Osteoblast (primary cell): Measurements from ENCODE around the gene ACTG1. TPM values are rescaled to one million over a fixed set of nuclear protein-coding genes. Genes with fewer than 3 reads are reported as not detected.

ENCODE experiments used
- DNase-seq: peaks from one replicate; pipeline ENCODE4 v3.0.0; 2011; ENCODE audit warnings: low spot score, mixed read lengths; ENCODE audit not compliant: insufficient read length; ENCODE audit errors: missing footprints
- H2AFZ ChIP-seq: 2 replicates; pipeline ENCODE4 v1.6.0; 2011; ENCODE audit warnings: mild to moderate bottlenecking, low read length
- H3K27ac ChIP-seq: 2 replicates; pipeline ENCODE4 v1.5.1; 2011; ENCODE audit warnings: mild to moderate bottlenecking, low read depth, low read length, moderate library complexity
- H3K27me3 ChIP-seq: 2 replicates; pipeline ENCODE4 v1.6.0; 2012; ENCODE audit warnings: mild to moderate bottlenecking, control low read depth, inconsistent platforms, low read length, moderate library complexity; ENCODE audit not compliant: insufficient read depth
- H3K36me3 ChIP-seq: 2 replicates; pipeline ENCODE4 v1.5.1; 2011; ENCODE audit warnings: mild to moderate bottlenecking, low read length, control low read depth, moderate library complexity; ENCODE audit not compliant: insufficient read depth
- H3K4me1 ChIP-seq: 2 replicates; pipeline ENCODE4 v1.5.1; 2011; ENCODE audit warnings: mild to moderate bottlenecking, low read length, control low read depth, moderate library complexity; ENCODE audit not compliant: insufficient read depth
- H3K4me2 ChIP-seq: 2 replicates; pipeline ENCODE4 v1.6.0; 2011; ENCODE audit warnings: mild to moderate bottlenecking, low read length; ENCODE audit not compliant: insufficient read depth
- H3K4me3 ChIP-seq: fragments of 200-600 bp; sonication (generic); 3 replicates; pipeline ENCODE4 v1.5.1; 2012; ENCODE audit warnings: mild to moderate bottlenecking, low read length, inconsistent platforms; ENCODE audit not compliant: insufficient read depth
- H3K79me2 ChIP-seq: 2 replicates; pipeline ENCODE4 v1.6.0; 2012; ENCODE audit warnings: mild to moderate bottlenecking, low read length, control low read depth, inconsistent platforms; ENCODE audit not compliant: insufficient read depth
- H3K9me3 ChIP-seq: 2 replicates; pipeline ENCODE4 v1.5.1; 2011; ENCODE audit warnings: low read depth, low read length, control low read depth
- H4K20me1 ChIP-seq: 2 replicates; pipeline ENCODE4 v1.6.0; 2012; ENCODE audit warnings: mild to moderate bottlenecking, low read length, control low read depth; ENCODE audit not compliant: insufficient read depth
- CTCF ChIP-seq: IDR thresholded peaks from 2 replicates; pipeline ENCODE4 v1.5.1; 2011; ENCODE audit warnings: mild to moderate bottlenecking, low read depth, low read length, moderate library complexity; ENCODE audit errors: extremely low read depth
- total RNA-seq: library from RNA; depleted of rRNA; stranded (reverse); fragments of >200 nt; gene quantifications from 2 replicates; pipeline ENCODE4 v1.2.3, GENCODE V29; 2012

The ACTG1 gene
- total RNA-seq, 1 donor: 13,273 TPM

DNA sequence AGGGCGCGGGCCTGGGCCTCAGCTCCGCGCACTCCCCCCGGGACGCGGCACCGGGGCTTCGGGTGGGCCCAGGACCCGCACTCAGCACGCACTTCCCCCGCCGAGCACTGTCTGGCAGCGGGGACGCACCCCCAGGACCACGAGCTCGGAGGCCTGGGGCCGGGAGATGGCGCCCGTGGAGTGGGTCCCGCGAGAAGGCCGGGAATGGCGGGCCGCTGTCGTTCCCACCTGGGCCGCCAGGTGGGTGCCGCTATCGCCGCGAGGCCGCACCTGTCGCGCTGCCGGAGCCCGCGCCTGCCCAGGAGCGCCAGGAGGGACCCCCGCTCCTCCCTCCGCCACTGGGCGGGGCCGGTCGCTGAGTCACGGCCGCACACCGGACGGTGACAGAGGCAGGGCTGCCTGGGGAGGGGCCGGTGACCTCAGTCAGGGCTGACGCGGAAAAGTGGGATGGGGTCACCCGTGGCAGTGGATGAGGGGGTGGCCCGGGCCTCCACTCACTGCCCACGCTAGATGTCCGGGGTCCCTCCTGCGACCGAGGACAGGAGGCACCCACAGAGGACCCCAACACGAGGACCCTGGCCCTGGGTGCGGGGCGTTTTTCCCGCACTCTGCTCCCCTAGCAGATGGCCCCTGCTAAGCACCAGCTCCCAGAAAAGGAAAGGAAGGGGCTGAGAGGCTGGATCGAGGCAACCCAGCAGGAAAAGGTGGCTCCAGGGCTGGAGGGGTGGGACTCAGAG is 6.9 kb upstream of the ACTG1 start:
- Histone ChIP-seq H3K4me3 (peak overlapping the region; percentile 68), H3K27me3 (peaks cover 6% of the 10 kb centered on the region), H3K27ac (no peak overlapping the region), H3K4me1 (peaks cover 42% of the 10 kb centered on the region), H4K20me1 (peaks cover 50% of the 10 kb centered on the region), H3K4me2 (peak overlapping the region; percentile 81), H3K9me3 (no peaks in the 10 kb centered on the region), H3K36me3 (no peaks in the 10 kb centered on the region), H2AFZ (no peak overlapping the region), H3K79me2 (peaks cover 41% of the 10 kb centered on the region)
- TF ChIP-seq CTCF: peak; percentile 10
- no peak for DNase-seq

- peak overlapping the region; percentile 81 for H3K4me2 ChIP-seq
- DNase-seq: peak; percentile 97
- peaks cover 3% of the 10 kb centered on the region for H3K27me3 ChIP-seq
- H2AFZ ChIP-seq: no peak overlapping the region
- H3K4me3 ChIP-seq: peak overlapping the region; percentile 68
- no peaks in the 10 kb centered on the region for H3K36me3 ChIP-seq
- H3K4me1 ChIP-seq: peaks cover 46% of the 10 kb centered on the region
- H3K79me2 ChIP-seq: peaks cover 41% of the 10 kb centered on the region
- H3K9me3 ChIP-seq: no peaks in the 10 kb centered on the region
- H4K20me1 ChIP-seq: peaks cover 44% of the 10 kb centered on the region
- H3K27ac ChIP-seq: no peak overlapping the region
- TF ChIP-seq CTCF: no peak
Measured at GRCh38 chr17:81518785-81519283, 6.2 kb upstream of the ACTG1 start.

GRCh38 chr17:81518113-81518784 is 5.7 kb upstream of the ACTG1 start:
- Histone ChIP-seq H3K27ac (no peak overlapping the region), H3K9me3 (no peaks in the 10 kb centered on the region), H2AFZ (no peak overlapping the region), H3K4me3 (peak overlapping the region; percentile 68), H3K79me2 (peaks cover 42% of the 10 kb centered on the region), H4K20me1 (peaks cover 40% of the 10 kb centered on the region), H3K27me3 (no peaks in the 10 kb centered on the region), H3K36me3 (no peaks in the 10 kb centered on the region), H3K4me2 (peak overlapping the region; percentile 81), H3K4me1 (peaks cover 44% of the 10 kb centered on the region)
- DNase-seq: peak; percentile 91
- TF ChIP-seq CTCF: no peak
